GM21723 (cell line): ENCODE results near the gene FMC1.
"Not testable (repeated sequence)": the region's sequence is repeated elsewhere in the genome, so short reads cannot be mapped to it uniquely, and the experiment has no call there.

Experiments used
- ATAC-seq: cut with Tn5 transposase; IDR thresholded peaks from one replicate; pipeline ENCODE4 v1.9.1; 2021; ENCODE audit warnings: mild to moderate bottlenecking, moderate library complexity; ENCODE audit not compliant: unreplicated experiment

FMC1 gene

GRCh38 chr7:139340037-139340807 lies 915 bp upstream of the FMC1 start:
- ATAC-seq: peak; percentile 82

GRCh38 chr7:139340808-139341057 lies 404 bp upstream of the FMC1 start:
- ATAC-seq: no peak

- no peak for ATAC-seq
Measured at GRCh38 chr7:139341776-139342226, 664 bp downstream of the FMC1 start.

GRCh38 chr7:139345042-139345441 lies 3.9 kb downstream of the FMC1 start:
- no peak for ATAC-seq

- no peak for ATAC-seq
Measured at GRCh38 chr7:139351027-139351426, 9.9 kb downstream of the FMC1 start.

GRCh38 chr7:139354729-139355128 lies 13.6 kb downstream of the FMC1 start:
- no peak for ATAC-seq

GRCh38 chr7:139355320-139355719 lies 14.2 kb downstream of the FMC1 start:
- ATAC-seq: no peak

- not testable (repeated sequence) for ATAC-seq
Measured at GRCh38 chr7:139357729-139358506, 16.8 kb downstream of the FMC1 start.

- ATAC-seq: peak; percentile 14
Measured at GRCh38 chr7:139358541-139359365, 17.6 kb downstream of the FMC1 start.

- peak; percentile 82 for ATAC-seq
Measured at GRCh38 chr7:139359366-139360209, 18.5 kb downstream of the FMC1 start, which contains the start of gene LUC7L2. Gene LUC7L2, plus strand, starts transcription at chr7:139359894. Its CDS starts 368 bp downstream, at chr7:139360262.

- peak; percentile 72 for ATAC-seq
Measured at GRCh38 chr7:139360210-139360947, 19.2 kb downstream of the FMC1 start.

- no peak for ATAC-seq
Measured at GRCh38 chr7:139360948-139361307, 19.8 kb downstream of the FMC1 start.

- no peak for ATAC-seq
Measured at GRCh38 chr7:139361523-139361922, 20.4 kb downstream of the FMC1 start.

- ATAC-seq: no peak
Measured at GRCh38 chr7:139362302-139362701, 21.2 kb downstream of the FMC1 start.

GRCh38 chr7:139362981-139363380 lies 21.8 kb downstream of the FMC1 start:
- no peak for ATAC-seq

GRCh38 chr7:139365336-139365735 lies 24.2 kb downstream of the FMC1 start:
- no peak for ATAC-seq

GRCh38 chr7:139366400-139366799 lies 25.3 kb downstream of the FMC1 start:
- ATAC-seq: no peak

- no peak for ATAC-seq
Measured at GRCh38 chr7:139367438-139368155, 26.5 kb downstream of the FMC1 start.

- ATAC-seq: no peak
Measured at GRCh38 chr7:139370301-139370942, 29.3 kb downstream of the FMC1 start.
